Measurements from ENCODE around the gene TRAPPC8. TPM values are rescaled to one million over a fixed set of nuclear protein-coding genes. Genes with fewer than 3 reads are reported as not detected.

Gene TRAPPC8
- total and polyA plus RNA-seq, 10 of the 15 experiments (the other 5 are each of a cell fraction or from before 2014, with no cell fraction given), result 13.0 to 75.4 (median 24.8) TPM

GRCh38 chr18:31942291-31942998 is 483 bp downstream of the TRAPPC8 start (continued):
- TF ChIP-seq, protein P1, sequence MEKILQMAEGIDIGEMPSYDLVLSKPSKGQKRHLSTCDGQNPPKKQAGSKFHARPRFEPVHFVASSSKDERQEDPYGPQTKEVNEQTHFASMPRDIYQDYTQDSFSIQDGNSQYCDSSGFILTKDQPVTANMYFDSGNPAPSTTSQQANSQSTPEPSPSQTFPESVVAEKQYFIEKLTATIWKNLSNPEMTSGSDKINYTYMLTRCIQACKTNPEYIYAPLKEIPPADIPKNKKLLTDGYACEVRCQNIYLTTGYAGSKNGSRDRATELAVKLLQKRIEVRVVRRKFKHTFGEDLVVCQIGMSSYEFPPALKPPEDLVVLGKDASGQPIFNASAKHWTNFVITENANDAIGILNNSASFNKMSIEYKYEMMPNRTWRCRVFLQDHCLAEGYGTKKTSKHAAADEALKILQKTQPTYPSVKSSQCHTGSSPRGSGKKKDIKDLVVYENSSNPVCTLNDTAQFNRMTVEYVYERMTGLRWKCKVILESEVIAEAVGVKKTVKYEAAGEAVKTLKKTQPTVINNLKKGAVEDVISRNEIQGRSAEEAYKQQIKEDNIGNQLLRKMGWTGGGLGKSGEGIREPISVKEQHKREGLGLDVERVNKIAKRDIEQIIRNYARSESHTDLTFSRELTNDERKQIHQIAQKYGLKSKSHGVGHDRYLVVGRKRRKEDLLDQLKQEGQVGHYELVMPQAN (conservative IDR thresholded peaks at IDR 0.05), result peak; percentile 52
- no peak for TF ChIP-seq POLR2AphosphoS2 (IDR thresholded peaks at IDR 0.05; ENCODE audit: low read depth, low read length)
- TF ChIP-seq BCL11A (IDR thresholded peaks at IDR 0.05; ENCODE audit: low read depth, low read length), result no peak
- TF ChIP-seq MYC (IDR thresholded peaks at IDR 0.05; ENCODE audit: insufficient read depth, insufficient read length, insufficient replicate concordance, low read length, severe bottlenecking), result no peak
- TF ChIP-seq ZNF384 (IDR thresholded peaks at IDR 0.05; ENCODE audit: borderline replicate concordance, low read depth, low read length), result no peak
- no peak for TF ChIP-seq PRDM15 (CRISPR knock-in tag; IDR thresholded peaks at IDR 0.05)
- no peak for TF ChIP-seq RELA (IDR thresholded peaks at IDR 0.05; ENCODE audit: borderline replicate concordance, partially characterized antibody)
- no peak for TF ChIP-seq BRCA1 (IDR thresholded peaks at IDR 0.05; ENCODE audit: low read depth, low read length)
- TF ChIP-seq GATAD2B (conservative IDR thresholded peaks at IDR 0.05; ENCODE audit: low read depth), result 0 out of 2 replicates have a peak, but pooled peaks have one; percentile 44
